DOHH2 (cell line): ENCODE measurements around the gene PRADC1.

Source experiments
- EZH2phosphoT487 ChIP-seq: fragments of 200-600 bp; sonication (generic); IDR thresholded peaks from 2 replicates; pipeline ENCODE4 v1.6.1; 2017; ENCODE audit warnings: borderline replicate concordance, mild to moderate bottlenecking, antibody characterized with exemption, low read length, moderate library complexity, mixed read lengths
- TF ChIP-seq, protein P1 (sequence below): fragments of 200-600 bp; sonication (generic); IDR thresholded peaks from one replicate; pipeline ENCODE4 v1.5.1; 2014; ENCODE audit warnings: antibody characterized with exemption, mild to moderate bottlenecking, low read depth, low read length; ENCODE audit not compliant: poor library complexity, severe bottlenecking

- TF ChIP-seq, protein P1, sequence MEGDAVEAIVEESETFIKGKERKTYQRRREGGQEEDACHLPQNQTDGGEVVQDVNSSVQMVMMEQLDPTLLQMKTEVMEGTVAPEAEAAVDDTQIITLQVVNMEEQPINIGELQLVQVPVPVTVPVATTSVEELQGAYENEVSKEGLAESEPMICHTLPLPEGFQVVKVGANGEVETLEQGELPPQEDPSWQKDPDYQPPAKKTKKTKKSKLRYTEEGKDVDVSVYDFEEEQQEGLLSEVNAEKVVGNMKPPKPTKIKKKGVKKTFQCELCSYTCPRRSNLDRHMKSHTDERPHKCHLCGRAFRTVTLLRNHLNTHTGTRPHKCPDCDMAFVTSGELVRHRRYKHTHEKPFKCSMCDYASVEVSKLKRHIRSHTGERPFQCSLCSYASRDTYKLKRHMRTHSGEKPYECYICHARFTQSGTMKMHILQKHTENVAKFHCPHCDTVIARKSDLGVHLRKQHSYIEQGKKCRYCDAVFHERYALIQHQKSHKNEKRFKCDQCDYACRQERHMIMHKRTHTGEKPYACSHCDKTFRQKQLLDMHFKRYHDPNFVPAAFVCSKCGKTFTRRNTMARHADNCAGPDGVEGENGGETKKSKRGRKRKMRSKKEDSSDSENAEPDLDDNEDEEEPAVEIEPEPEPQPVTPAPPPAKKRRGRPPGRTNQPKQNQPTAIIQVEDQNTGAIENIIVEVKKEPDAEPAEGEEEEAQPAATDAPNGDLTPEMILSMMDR: no peak
- TF ChIP-seq EZH2phosphoT487: no peak
These were observed 18.1 kb upstream of the PRADC1 start for GRCh38 chr2:73250872-73251846.
